Femur (tissue), 1 donor: ENCODE data around the gene NR6A1.

Source experiments
- DNase-seq: peaks from one replicate; pipeline ENCODE4 v3.0.0-alpha.2; 2017

The NR6A1 gene

DNA sequence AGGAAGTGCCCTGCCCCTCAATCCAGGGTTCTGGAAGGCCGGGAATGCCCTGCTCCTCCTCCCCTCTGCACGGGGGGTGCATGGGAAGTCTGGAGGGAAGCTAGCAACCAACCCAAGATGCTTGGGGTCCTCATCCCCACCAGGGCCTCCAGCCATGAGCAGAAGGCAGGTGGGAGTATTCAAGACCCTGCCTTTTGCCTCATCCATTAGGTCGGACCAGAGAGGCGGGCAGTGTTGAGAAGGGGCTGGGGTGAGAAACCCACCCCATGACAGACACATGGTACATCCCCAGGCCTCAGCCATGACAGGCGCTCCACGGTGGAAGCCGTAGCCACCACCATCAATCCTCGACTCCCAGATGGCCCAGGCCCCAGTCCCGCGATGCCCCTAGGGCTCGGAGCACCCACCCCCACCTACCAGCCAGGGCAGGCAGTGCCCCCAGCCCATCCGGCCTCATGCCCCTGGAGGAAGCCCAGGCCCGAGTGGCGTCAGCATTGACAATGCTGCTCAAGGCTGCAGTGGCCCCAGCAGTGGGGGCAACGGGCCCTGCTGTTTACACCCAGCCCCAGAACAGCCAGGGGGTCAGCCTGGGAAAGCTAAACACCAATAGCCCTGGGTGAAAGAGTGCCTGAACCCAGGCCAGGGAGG, 272.5 kb downstream of the NR6A1 start:
- DNase-seq = no peak

DNA sequence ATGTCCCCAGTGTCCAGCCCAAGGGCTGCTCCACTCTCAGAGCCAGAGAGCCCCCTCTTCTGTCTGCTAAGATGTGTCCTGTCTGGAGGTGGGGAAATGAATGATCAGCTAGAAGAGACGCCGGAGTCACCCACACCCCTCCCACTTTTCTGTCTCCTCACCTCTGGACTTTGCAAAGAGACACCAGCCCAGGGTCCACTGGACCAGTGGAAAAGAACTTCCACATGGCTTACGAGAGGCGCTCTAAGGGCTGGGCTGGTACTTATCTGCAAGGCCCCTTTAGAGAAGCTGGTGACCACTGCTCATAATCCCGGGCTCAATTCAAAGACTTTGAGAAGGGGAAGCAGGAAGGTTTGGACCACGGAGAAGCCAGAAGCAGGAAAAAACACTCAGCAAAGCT, 273.1 kb downstream of the NR6A1 start:
- no peak for DNase-seq

DNA sequence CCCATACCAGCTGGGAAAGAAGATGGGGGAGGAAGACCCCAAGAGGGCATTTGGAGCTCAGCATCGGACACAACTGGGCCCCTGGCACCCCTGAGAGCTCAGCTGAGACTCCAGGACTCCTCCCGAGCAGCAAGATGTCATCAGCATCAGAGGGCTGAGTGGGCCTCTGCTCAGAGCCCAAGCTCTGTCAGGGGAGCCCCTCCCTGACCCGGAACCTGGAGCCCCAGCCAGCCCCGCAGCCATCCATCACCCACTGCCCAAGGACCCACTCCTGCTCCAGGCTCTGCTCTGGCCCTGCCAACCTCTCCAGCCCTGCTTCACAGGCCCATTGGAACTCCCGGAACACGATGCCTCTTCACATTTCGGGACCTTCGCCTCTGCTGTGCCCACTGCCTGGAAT, 273.7 kb downstream of the NR6A1 start:
- no peak for DNase-seq

DNA sequence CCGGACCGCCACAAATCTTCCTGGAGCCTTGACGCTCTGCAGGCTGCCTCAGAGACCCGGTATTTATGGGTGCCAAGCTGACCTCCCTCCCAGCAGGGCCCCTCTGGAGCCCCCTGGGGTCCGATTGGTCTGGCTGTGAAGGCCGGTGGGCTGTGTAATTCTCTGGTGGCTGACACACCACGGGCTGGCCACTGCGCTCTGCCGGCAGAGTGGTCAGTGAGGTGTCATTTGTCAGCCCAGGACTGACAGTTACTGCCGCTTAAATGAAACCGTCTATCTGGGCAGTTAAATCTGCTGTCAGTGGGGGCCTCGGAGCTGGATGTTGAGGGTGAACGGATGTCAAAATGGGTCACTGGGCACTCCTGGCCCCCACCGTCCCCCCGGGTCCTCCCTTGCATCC, 274.6 kb downstream of the NR6A1 start:
- DNase-seq = no peak

DNA sequence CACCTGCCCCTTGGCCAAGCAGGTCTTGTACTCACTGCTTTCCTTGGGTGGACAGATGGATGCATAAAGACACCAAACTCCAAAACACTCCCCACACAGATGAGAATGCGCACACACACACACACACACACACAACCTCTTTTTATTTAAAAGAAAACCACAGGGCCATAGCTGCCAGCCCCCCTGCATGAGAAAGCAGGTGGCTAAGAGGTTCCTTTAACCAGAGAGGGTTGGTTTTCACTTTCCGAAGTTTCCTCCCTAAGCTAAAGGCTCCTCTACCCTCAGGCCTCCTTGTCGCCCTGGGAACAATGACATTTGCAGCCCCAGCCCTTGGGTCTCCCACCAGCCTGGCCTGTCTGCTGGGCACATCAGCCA, 275.0 kb downstream of the NR6A1 start:
- DNase-seq = no peak

DNA sequence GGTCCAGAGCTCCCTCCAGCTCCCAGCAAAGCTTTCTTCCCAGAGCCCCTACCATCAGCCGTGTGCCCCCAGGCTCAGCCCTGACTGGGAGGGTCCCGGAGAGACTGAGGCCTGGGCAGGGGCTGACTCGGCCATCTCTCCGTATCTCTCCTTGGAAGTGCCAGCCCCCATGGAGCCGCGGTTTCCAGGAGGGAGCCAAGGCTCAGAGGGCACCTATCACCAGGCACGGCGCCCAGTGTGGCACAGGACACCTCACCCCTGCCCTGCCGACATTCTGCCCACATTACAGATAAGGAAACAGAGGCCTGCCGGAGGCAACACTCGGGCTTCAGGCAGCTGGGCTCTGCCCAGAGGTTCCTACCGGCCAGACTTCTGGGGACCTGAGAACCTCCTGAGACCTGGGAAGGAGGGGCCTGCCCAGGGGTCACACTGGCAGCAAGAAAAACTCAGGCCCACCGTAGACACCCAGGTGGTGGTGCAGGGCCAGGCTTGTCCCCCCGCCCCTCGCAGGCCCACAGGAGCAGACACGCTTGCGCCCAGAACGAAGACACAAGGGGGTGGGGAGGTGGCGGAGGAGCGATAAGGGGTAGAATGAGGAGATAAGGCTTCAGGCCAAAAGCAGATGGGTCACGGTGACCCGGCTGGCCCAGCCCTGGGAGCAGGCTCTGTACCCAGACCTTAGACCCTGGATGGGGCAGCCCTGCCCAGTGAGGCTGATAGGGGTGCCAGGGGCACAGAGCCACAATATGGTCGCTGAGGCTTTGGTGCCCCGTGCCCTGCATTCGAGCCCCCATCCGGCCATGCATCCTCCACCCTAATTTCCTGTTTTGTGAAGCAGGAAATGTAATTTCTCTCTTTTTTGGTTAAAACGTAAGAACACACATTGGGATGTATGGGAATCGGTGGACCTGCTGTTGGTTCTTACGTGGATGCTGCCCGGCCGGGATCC, 275.7 kb downstream of the NR6A1 start:
- no peak for DNase-seq

DNA sequence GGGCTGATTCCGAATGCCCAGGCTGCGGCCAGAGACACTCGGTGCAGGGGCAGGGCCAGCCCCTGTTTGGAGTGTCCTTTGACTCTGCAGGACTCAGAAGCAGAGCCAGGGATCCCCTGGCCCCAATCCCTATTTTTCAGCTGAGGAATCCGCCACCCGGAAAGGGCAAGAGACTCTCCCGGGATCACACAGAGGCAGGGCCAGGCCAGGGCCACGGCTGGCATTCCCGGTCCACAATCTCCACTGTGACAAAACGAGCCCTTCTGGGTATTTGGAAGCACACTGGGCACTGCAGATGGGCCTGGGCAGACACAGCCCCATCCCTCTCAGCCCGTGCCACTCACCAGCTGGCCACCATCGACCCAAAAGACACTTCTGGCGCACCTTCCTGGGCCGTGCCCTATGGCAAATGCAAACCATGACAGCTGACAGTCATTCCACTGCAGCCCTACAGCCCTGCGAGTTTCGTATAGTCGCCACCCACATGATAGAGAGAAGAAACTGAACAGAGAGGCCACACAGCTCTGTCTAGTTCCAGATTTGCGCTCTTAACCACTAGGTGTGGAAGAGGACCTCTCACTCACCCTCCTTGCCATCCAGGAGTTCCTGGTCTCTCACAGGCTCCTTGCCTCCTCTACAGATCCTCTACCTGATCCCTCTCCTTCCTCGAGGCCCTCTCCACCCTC, 277.2 kb downstream of the NR6A1 start:
- no peak for DNase-seq

DNA sequence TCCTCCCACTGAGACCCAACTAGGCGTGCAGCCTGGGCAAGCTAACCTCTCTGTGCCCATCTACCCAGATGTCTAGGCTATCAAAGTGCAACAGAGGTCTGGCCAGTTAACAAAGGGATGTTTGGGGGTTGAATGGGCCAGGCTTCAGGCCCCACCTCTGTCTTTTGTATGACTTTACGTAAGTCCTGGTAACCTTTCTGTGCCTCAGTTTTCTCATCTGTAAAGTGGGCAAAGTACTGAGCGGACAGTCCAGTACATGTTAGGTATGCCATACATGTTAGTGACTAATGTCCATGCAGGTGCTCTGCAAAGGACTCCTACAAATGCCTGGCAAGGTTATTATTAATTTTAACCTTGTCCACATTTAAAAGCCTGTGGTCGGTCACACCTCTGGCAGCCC, 277.9 kb downstream of the NR6A1 start:
- DNase-seq = no peak

DNA sequence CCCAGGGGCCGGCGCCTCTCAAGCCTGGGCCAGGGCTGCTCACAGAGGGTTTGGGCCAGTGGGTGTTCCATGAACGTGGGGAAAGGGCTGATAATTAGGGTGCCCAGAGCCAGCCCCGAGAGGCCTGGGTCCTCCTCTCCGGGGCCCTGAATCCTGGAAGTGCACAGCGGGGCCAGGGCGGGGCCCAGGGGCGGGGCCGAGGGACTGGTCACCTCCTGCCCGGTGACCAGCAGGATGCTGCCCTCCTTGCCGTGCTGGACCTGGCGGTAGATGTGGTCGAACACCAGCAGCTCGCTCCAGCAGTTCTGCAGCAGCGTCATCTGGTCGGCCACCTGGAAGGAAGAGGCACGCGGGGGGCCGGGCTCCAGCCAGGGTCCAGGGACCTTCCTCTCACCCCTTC, 278.3 kb downstream of the NR6A1 start:
- no peak for DNase-seq

DNA sequence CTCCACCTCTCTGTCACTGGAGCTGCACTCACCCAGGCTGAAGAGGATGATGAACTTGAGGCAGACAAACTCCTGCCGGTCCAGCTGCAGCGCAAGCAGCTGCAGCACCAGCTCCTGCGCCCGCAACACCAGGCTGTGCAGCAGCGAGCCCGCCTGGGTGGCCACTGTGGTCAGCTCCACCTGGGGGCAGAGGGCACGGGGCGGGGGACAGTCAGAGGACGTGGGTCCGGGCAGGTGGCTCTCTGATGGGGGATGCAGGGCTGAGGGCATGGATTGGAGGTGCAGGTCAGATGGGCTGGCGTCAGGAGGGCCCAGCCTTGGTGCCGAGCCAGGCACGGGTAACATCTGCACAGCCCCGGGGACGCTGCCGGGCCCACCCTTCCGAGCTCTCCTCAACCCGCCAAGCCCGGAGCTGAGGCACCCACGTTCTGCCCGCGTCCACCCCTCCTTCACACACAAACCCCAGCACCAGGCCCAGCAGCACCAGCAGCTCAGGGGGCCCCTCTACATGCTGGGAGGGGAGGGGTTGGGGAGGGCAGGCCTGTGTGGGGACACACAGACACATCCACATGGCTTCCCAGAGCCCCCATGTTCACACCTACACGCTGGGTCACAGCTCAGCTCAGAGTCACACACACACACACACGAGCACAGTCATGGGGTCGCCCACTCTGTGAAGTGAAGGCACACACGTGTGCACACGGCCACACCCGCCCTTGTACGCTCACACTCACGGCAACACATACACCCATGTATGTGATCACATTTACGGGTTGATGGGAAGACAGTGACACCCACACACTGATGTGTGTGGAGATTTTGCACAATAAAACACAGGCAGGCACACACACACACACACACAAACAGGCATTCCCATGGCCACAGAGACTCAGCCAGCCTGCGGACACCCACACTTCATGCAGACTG, 279.8 kb downstream of the NR6A1 start:
- DNase-seq = no peak

DNA sequence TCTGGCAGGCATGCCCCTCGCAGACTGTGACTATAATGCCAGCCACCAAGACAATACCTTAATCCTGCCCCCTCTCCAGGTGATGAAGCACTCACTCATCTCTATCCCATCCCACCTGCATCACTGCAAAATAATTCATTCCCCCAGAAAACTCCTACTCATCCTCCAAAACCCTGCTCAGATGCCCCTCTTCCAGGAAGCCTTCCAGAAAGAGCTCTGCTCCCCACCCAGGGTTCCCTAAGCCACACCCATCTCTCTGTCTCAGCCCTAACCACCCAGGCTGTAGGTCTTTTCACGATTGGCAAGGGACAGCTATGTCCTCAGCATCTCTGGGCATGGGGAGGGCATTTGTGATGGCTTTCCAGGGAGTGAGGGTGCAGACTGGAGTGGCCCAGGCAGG, 281.1 kb downstream of the NR6A1 start:
- DNase-seq = no peak

DNA sequence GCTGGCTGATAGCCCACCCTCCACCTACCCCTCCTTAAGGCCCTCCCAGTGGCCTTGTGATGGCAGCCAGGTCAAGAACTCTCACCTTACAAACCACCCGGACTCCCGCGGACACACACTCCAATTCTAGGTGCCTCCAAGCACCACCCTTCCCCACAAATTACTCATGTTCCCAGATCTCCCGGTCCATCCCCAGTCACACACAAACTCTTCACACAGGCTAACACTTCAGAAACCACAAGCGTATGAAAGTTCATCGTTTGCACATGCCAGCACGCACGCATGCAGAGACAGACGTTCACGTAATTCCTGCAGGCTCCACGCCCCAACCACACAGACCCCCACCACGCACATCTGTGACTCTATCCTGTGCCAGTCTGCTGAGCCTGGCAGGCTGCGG, 281.9 kb downstream of the NR6A1 start:
- DNase-seq = no peak

DNA sequence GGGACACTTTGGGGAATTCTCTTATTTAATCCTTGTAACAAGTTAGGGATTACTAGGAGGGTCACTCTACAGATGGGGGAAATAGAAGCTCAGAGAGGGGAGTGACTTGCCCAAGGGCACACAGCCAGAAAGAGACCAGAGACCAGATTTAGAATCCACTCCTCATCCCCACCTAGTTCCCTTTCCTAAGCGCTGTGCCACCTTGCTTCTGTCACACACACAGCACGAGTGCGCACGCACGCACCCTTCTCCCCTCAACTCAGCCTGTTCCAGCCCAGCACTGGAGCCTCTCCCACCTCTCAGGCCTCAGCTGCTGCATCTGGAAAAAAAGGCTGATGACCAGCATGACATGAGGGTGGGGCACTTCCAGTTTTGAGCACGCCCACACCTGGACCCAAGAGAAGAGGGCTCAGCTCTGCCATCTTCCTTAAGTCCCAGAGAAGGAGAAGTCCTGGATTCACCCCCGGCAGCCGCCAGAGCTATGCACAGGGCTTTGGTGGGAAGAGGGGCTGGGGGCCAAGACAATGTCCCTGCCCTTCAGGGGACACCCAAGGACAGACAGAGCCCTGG, 282.4 kb downstream of the NR6A1 start:
- no peak for DNase-seq

DNA sequence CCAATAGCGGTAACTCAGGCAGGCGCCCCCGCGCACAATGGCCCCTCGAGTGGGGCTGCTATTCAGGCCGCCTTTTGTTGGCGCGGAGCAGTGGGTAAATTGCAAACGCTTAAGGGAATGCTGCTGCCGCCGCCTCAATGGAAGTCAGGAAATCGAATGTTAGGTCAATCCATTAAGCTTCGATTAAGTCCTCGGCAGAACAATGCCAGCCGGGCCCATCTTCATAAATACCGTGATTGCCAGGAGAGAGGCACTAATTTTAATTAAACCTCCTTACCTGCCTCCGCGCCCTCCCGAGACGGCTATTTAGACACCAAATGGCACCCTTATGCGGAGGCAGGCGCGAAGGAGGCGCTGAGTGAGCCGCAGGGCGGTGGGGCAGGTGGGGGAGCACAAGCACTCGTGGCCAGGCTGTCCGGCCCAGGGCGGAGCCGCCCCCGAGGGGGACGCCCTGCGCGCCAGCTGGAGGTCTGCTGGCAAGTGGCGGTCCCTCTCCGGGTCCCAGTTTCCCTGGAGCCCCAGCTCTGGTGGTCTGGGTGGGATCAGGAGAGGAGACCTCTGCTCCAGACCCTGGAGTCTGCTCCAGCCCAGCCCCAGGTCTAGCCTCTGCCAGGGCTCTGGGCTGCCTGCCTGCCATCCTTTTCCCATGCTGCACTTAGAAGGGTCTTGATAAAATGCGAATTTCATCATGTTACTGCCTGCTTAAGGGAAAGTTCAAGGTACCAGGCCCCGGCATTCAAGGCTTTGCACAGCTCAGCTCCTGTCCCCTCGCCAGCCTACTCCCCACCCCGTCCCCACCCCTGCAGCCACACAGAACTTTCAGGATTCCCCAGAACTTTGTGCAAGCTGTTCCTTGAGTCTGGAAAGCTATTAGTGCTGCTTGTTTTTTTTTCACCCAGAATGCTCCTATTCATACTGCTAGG, 283.6 kb downstream of the NR6A1 start:
- DNase-seq = no peak

DNA sequence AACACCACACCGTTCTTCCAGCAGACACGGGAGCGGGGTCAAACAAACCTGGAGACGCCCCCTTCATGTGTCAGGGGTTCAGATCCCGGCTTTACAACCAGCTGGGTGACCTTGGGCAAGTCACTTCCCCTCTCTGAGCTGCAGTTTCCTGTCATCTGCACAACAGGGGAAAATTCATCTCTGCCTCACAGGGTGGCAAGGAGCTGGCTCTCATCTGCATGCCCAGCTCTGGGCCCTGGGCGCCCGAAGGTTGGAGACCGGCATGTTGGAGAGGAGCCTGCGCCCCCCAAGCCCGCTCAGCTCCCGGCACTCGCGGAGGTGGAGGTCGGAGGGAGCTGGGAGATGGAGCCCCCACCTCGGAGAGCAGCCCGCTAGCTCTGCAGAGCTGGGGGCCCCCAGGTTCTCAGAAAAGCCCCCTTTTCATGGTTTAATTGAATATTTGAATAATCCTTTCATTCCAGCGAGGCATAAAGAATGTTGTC, 284.3 kb downstream of the NR6A1 start:
- no peak for DNase-seq

DNA sequence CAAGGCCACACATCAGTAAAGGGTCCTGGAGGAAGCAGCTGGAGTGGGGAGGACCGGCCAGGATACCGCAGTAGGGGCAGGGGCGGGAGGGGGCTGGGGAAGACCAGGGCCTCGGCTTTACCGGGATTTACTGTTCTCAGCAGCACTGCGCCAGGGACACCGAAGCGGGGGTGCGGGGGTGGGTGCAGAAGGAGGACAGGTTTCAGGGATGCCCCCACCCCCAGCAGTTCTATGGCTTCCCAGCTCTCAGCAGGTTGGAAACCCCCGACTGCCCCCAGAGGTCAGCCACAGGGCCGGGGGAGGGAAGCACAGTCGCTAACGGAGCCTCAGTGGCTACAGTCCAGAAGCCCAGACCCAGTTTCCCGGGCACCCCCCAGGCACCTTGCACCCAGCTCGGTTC, 285.2 kb downstream of the NR6A1 start:
- DNase-seq = no peak

DNA sequence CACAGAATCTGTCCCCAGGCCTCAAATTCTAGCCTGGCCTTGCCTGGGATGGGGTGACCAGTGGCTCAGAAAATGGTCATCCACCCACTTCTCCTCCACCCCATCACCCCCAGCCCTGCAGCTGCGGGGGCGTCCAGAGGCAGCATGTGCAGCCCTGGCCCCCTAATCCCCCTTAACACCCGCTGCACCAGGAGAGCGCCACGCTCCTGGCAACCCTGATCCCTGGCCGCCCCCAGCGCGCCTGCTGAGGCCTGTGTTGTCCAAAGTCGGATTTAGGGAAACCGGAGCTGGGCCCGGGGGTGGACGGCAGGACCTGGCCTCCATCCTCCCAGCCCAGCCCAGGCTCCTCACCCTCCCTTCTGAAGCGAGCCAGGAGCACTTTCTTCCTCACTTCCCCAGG, 285.9 kb downstream of the NR6A1 start:
- no peak for DNase-seq

DNA sequence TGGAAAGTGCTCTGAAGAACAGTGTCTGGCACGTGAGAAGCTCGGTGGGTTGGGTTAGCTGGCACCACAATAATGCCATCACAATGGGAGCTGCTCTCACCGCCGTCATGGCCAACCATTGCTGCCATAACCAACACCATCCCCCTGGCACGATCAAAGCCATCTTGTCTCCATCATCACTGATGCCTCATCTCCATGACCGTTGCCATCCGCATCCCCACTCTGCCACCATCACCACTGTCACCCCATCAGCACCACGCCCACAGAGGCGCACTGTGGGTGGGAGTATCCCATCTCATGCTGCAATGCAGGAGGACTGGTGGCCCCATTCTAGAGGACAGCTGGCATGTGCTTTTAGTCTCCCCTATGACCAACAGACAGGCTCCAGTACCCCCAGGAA, 287.6 kb downstream of the NR6A1 start:
- no peak for DNase-seq

DNA sequence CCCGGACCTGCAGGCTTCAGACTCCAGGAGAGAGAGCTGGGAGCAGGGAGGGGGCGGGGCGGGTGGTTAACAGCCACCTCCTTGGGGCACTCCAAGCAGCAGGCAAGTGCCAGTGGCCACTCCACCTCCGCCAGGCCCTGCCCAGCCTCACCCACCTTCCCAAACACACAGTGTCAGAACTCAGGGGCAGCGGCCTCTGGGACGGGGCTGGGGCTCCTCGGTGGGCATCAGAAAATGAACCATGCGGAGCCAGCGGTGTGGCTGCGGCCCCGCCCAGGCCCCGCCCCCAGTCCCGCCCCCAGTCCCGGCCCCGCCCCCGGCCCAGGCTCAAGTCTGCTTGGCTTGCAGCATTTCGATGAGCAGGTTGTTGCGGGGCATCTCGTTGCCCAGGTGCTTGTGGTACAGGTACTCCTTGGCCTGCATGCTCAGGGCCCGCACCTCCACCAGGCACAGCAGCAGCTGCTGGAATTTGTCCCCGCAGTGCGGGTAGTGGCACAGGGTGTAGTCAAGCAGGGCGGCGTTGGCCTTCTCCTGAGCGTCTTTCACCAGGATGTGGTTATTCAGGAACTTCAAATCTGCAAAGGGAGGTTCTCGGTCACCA, 288.6 kb downstream of the NR6A1 start:
- no peak for DNase-seq

DNA sequence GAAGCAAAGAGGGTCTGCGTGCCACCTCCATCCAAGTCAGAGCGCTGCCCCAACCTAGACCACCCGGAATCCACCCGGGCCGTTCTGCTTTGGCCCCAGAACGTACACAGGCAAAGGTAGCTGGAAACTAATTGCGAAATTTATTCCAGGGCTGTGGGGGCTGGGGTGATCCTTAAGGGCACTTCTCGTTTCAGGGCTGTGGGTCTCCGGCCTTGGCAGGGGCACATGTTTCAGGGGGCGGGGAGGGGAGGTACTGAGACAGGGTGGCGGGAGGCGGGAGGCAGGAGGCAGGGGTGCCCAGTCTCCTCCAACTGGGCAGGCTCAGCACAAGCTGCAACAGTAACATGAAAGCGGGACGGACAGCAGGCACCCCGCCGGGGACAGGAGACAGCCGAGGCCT, 290.0 kb downstream of the NR6A1 start:
- DNase-seq = no peak

DNA sequence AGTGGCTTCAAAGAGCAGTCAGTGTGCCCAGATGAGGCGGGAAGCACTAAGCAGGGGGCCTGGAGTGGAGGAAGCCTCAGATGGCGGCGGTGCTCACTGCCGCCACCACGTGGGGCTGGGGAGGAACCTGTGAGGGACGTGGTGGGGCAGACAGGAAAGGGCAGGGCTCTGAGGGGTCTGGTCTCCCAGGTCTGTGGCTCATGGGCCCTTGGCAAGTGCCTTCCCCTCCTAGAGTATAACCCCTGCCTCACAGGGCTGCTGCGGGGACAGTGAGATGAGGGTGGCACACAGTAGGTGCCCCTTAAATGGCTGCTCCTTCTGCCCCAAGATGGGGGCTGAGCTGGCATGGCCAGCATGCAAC, 290.5 kb downstream of the NR6A1 start:
- DNase-seq = no peak
